NCI-H2107 treated with DMSO at 0.1 percent for 48 hours (cell line): ENCODE measurements around the gene CIDEA.
"Not testable (repeated sequence)": the region's sequence is repeated elsewhere in the genome, so short reads cannot be mapped to it uniquely, and the experiment has no call there.

Source experiments
- DNase-seq: peaks from one replicate; lab custom pipeline; 2025; ENCODE audit not compliant: unreplicated experiment; lab: John Stamatoyannopoulos, UW

Gene CIDEA

DNA sequence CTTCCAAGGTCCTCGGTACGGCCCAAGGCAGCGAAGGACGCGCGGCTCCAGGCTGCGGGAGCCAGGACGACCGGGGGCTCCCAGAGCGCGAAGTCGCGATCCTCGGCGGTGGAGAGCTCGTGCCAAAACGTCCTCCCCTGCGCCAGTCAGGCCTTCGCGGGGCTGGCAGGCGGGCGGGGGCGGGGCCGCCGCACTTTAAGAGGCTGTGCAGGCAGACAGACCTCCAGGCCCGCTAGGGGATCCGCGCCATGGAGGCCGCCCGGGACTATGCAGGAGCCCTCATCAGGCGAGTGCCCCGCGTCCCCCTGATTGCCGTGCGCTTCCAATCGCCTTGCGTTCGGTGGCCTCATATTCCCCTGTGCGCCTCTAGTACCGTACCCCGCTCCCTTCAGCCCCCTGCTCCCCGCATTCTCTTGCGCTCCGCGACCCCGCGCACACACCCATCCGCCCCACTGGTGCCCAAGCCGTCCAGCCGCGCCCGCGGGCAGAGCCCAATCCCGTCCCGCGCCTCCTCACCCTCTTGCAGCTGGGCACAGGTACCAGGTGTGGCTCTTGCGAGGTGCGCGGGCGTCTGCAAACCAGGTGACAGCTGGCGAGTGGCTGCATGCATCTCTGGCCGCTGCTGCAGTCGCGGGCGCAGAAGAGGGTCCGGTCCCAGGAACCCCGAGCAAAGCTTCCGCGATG is at the start of gene CIDEA:
Gene CIDEA, plus strand, starts transcription at position 226 of the 684 bp plus-strand sequence. Its CDS starts 23 bp downstream, at position 249.
- no peak for DNase-seq

DNA sequence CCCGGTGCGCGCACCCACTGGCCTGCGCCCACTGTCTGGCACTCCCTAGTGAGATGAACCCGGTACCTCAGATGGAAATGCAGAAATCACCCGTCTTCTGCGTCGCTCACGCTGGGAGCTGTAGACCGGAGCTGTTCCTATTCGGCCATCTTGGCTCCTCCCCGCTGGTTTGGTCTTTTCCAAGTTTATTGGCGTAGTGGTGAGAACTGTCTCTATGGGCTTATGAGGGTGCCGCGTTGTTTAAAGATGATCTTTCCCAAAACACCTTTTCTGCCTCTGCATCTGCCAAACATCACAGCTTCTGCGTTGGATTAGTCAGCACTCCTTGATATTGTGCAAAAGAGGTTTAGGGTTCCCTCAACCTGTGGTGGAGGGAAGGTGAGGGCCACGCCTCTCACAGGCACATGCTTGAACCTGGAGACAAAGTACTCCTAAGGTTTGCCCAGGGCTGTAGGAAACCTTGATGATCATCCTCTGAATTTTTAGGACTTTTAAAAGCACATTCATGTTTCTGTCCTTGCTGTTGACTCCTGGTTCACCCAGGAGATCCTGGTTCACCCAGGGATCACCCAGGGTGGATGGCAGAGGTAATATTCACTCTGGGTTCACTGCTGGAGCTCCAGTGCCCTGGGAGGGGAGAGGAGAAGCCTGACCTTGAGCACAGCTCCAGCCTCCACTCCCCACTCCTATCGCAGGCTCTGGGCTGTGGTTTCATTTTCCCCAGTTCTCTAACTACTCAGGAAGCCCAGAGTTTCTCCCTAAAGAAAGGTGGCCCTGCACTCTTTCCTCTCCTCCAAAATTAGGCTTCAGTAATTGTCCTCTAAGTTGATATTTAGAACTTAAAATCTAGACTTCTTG is 45.6 kb upstream of the CIDEA start:
- DNase-seq = not testable (repeated sequence)

DNA sequence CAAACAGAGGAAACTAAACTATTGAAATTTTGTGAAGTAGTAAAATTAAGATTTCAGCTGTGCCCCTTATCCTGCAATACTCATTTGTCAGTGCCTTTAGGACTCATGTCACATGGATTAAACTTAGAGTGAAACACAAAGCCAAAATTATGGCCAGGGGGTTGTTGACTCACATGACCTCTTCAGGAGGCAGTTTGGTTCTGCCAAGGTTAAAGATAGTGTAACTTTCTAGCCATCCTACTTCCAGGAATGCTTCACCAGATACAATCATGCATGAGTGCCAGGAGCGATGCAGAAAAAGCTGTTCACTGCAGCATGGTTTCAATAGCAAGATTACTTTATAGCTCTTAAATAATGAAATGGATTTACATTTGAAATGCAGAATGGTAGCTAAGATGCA is 41.9 kb upstream of the CIDEA start:
- DNase-seq = not testable (repeated sequence)

DNA sequence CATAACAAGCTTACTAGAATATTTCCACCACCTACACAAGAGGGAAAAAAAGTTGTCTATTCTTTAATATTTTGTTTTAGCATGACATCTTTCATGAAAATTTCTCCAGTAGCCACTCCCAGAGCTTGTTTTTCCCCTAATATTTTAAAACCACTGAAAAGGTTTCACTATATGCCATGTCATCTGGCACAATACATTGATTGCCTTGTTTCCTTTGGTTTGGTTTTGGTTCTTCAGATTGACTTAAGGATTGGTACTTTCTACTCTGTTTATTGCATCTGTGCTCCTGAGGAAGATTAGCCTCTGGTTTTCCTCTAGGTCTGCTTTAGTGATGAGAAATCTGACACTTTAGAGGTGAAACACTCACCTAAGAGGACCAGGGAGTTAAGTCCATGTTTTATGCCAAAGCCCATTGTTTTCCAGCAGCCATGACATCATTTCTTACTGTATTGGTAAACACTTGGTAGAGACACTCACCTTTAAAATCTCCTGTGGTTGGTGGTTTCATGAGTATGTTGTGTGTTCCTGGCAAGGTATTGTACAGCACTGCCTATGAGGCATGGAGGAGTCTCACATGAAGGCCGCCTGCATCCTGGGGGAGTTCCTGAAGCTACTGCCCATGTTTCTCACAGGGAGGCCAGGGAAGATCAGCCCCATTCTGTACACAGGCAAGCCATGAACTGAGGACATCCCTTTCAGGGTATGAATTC is 39.7 kb upstream of the CIDEA start:
- DNase-seq = peak; percentile 34

DNA sequence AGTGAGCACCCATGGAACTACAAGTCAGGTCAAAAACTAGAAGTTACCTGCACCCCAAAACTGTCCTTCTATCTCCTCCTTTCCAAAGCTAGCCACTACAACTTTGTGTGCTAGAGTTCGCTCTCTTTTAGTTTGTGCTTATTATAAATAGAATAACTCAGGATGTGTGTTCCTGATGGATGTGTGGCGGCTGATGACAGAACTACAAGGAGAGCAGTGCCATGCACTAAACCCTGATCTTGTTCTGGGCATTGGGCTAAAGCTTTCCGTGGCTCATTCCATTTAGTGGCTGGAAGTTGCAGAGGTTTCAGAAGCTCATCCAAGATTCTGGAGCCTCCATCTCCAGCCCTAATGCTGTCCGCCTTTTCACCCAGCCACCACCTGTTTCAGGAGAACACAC is 37.7 kb upstream of the CIDEA start:
- DNase-seq = not testable (repeated sequence)

DNA sequence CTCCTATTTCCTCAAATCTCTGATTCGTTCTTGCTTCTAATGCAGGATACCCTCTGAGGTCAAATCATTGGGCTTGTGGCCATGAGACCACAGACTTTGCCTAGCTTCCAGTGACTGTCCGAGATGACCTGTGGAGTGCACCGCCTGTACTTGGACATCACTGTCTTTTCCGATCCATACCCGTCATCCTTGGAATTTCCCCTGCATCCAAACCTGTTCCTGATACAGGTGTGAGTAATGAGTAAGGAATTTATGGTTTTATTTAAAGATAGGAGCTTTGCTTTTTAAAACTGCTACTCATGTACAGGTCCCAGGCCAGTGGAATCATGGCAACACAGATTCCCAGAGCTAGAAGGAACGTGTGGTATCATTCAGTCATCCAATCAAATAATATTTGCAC is 35.6 kb upstream of the CIDEA start:
- DNase-seq = not testable (repeated sequence)

DNA sequence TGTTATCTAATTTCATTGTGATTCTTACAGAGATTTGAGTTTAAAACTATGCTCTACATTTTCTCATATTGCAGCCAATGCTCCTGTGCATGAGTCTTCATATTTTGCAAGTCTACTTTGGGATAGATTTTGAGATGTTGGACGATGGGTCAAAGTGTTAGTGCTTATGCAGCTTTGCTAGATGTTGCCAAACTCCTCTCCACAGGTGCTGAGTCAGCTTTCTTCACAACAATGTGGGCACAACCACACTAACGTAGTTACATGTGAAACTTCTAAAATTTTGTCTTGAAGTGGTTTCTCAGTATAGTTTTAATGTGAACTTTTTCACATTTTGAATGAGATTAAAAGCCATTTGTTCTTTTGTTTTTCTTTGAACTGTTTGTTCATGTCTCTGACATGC is 32.1 kb upstream of the CIDEA start:
- DNase-seq = not testable (repeated sequence)

GRCh38 chr18:12223326-12223725 is 30.8 kb upstream of the CIDEA start:
- DNase-seq = not testable (repeated sequence)

DNA sequence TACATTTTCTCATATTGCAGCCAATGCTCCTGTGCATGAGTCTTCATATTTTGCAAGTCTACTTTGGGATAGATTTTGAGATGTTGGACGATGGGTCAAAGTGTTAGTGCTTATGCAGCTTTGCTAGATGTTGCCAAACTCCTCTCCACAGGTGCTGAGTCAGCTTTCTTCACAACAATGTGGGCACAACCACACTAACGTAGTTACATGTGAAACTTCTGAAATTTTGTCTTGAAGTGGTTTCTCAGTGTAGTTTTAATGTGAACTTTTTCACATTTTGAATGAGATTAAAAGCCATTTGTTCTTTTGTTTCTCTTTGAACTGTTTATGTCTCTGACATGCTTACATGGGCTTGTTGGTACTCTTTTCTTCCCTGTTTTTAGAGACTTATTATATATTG is 27.4 kb upstream of the CIDEA start:
- not testable (repeated sequence) for DNase-seq

- not testable (repeated sequence) for DNase-seq
These were observed 26.6 kb upstream of the CIDEA start for GRCh38 chr18:12227399-12228186.

GRCh38 chr18:12228308-12228707 is 25.9 kb upstream of the CIDEA start:
- DNase-seq = not testable (repeated sequence)

GRCh38 chr18:12230561-12230960 is 23.6 kb upstream of the CIDEA start:
- DNase-seq = not testable (repeated sequence)

GRCh38 chr18:12231040-12231882 is 22.9 kb upstream of the CIDEA start:
- no peak for DNase-seq

DNA sequence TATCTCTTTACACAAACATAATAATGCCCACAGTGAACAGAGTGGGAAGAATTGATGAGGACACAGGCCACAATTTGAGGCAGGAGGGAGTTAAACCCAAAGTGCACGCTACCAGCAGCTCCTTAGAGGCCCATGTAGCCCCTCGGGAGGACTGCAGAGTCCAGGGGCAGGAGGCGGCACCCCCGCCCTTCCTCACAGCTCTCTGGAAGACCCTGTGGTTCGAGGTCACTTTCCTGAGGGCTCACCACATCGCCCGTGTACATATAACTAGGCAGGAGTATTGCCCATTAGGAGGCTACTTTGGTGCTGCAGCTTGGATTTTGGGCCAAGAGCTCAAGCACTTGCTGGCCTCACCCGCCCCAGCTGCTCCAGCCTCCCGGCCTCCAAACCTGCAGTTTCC is 22.2 kb upstream of the CIDEA start:
- DNase-seq = no peak

DNA sequence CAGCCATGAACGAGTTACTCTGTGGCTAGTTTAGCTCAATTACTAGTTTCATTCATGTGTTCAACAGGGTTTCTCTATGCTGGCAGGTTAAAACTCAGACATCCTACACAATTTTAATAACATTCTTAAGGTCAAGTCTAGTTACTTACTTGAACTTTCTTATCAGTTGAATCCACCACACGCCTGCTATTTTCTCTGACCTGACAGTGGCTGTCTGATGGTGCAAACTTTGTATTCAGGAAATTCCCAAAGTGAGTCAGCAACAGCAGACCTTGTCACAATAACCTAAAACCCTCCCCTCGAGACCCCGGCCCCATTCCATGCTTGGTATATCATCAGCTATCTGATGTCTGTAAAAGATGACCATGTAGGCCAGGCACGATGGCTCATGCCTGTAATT is 20.8 kb upstream of the CIDEA start:
- DNase-seq = no peak

GRCh38 chr18:12234451-12235190 is 19.5 kb upstream of the CIDEA start:
- DNase-seq = no peak

DNA sequence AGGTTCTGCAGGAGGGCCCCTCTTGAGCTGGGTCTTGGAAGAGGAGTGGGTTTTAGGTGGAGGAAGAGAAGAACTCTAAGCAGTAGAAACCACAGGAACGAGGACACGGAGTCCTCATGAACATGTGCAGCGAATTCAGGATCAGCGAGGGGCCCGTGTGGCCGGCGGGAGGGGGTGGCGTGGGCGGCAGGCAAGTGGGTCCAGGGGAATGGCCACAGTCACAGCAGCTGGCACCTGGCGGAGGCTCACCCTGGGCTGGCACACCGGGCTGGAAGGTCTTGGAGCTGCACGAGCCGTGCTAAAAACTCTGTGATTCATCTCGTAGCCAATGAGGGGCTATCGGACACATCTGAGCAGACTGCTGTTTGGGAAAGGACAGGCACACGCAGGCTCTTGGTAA is 18.0 kb upstream of the CIDEA start:
- DNase-seq = no peak

DNA sequence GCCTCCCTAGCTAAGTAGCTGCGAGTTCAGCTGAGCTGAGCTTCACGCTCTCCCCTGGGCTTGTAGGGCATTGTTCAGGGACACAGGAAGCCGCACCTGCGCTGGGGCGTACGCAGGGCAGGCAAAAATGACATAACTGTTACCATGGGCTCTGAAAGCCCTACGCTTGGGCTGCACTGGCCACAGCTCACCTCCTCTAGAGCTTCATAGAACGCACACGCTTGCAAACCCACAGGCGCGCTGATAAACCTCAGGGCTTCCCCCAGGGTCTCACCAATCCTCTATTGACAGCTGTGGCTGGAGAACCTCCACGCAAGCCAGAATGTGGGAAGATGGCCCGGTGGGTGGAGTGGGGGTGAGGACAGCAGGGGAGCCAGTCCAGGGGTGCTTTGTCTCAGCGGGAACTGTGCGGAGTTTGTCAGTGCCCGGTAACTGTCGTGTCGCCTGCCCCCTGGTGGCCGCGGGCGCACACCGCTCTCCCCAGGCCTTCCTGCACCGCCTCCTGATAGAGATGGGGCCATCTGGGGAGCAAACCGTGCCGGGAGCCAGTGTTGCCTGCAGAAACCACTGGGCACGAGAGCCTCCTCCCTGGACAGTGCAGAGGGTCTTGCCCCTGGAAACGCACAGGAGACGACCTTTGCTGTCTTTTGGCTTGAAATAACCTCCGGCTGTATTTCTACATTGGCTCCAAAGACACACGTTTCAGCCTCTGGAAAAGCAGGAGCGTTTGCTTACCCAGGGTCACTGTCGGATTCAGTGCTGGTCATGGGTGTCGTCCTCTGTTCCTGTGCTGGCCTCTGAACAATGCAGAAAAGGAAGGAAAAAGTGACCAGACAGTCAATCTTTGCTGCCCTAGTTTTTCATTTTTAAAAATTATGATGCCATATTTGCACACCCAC is 17.0 kb upstream of the CIDEA start:
- DNase-seq = peak; percentile 12
